Ascending aorta (tissue), 2 donors: ENCODE results near the gene AGO4. TPM values are rescaled to one million over a fixed set of nuclear protein-coding genes. Genes with fewer than 3 reads are reported as not detected.
A peak's percentile ranks its signal among the peaks of the same experiment; 100 is the strongest.

Experiments
- DNase-seq, 2 donors: peaks; one replicate each; pipeline ENCODE4 v3.0.0-alpha.2; 2019; ENCODE audit warnings: low spot score in 2 of 2
- H3K27ac ChIP-seq, 2 donors: fragments of 200-600 bp; sonication (generic); one replicate each; pipeline ENCODE4 v1.5.1; 2016 to 2017; ENCODE audit warnings: mild to moderate bottlenecking in 1 of 2
- H3K27me3 ChIP-seq: fragments of 200-600 bp; sonication (generic); one replicate; pipeline ENCODE4 v1.5.1; 2017
- H3K36me3 ChIP-seq, 2 donors: fragments of 200-600 bp; sonication (generic); one replicate each; pipeline ENCODE4 v1.5.1; 2016
- H3K4me1 ChIP-seq, 2 donors: fragments of 200-600 bp; sonication (generic); one replicate each; pipeline ENCODE4 v1.5.1; 2016 to 2017; ENCODE audit warnings: mild to moderate bottlenecking in 1 of 2
- H3K4me3 ChIP-seq, 2 donors: fragments of 200-600 bp; sonication (generic); one replicate each; pipeline ENCODE4 v1.5.1; 2016 to 2017; ENCODE audit warnings: mild to moderate bottlenecking in 1 of 2
- H3K9me3 ChIP-seq, 2 donors: fragments of 200-600 bp; sonication (generic); one replicate each; pipeline ENCODE4 v1.5.1; 2016
- CTCF ChIP-seq, 3 experiments: fragments of 200-600 bp in 2 of 3; fragments of 450-650 bp in 1 of 3; sonication (generic) in 2 of 3; IDR thresholded peaks; one replicate each; pipeline ENCODE4 v1.5.1; 2016 to 2019; ENCODE audit warnings: antibody characterized with exemption in 3 of 3, mild to moderate bottlenecking in 1 of 3, moderate library complexity in 1 of 3
- intact Hi-C: fragments of 100-400 bp; cut with DNase I; formaldehyde crosslinking; loops from one replicate; pipeline ENCODE4 v1.15.1; 2023
- total RNA-seq: library from RNA; depleted of rRNA; stranded (reverse); fragments of >200 nt; gene quantifications from one replicate; pipeline ENCODE4 v1.1.0, GENCODE V29; 2016

Gene AGO4
- total RNA-seq, 1 donor from 2014 or later, result 40.4 TPM

- Histone ChIP-seq H3K4me3 (no peak overlapping the region), H3K27ac (no peak overlapping the region), H3K4me1 (peaks cover 0 to 20% of the 10 kb centered on the region in 2 donors), H3K27me3 (no peaks in the 10 kb centered on the region), H3K9me3 (no peaks in the 10 kb centered on the region), H3K36me3 (no peaks in the 10 kb centered on the region)
- DNase-seq, result no peak
- intact Hi-C loops, result loop anchor here (2.0 kb wide), 1 partner anchor 73 kb away; the partner anchor contains the start of gene AGO4
- no peak for TF ChIP-seq CTCF (IDR thresholded peaks at IDR 0.05)
Measured at GRCh38 chr1:35881850-35882273, 74.0 kb downstream of the AGO4 start.

- H3K36me3 ChIP-seq, result no peaks in the 10 kb centered on the region
- H3K4me3 ChIP-seq, result peak overlapping the region; percentile 81 to 90
- intact Hi-C loops, result loop anchor here (2.0 kb wide), 1 partner anchor 74 kb away; the partner anchor contains the start of gene AGO4
Measured at GRCh38 chr1:35882586-35882944, 74.7 kb downstream of the AGO4 start.

GRCh38 chr1:35882945-35883634, 75.3 kb downstream of the AGO4 start, which contains the start of gene AGO1:
Gene AGO1, plus strand, starts transcription at chr1:35883209. Its CDS starts 213 bp downstream, at chr1:35883422.
- Histone ChIP-seq H3K27ac (peak within 1 kb of the TSS; percentile 79 to 83), H3K27me3 (no peaks in the 10 kb centered on the region), H3K9me3 (no peaks in the 10 kb centered on the region), H3K4me1 (peaks cover 0 to 20% of the 10 kb centered on the region in 2 donors), H3K36me3 (peaks cover 0 to 4% of the 10 kb centered on the region in 2 donors), H3K4me3 (peak within 1 kb of the TSS; percentile 81 to 90)
- intact Hi-C loops, result loop anchor here (1.0 to 2.0 kb wide), 2 partner anchors 48 to 74 kb away; partner anchors contain the start of genes AGO3 and AGO4
- peak; percentile 77 to 96 for DNase-seq
- peak; percentile 96 for TF ChIP-seq CTCF (IDR thresholded peaks at IDR 0.05)

More at GRCh38 chr1:35882586-35882944, 74.7 kb downstream of the AGO4 start:
- Histone ChIP-seq H3K9me3 (no peaks in the 10 kb centered on the region), H3K27ac (peak overlapping the region; percentile 18 to 83), H3K4me1 (peaks cover 0 to 20% of the 10 kb centered on the region in 2 donors), H3K27me3 (no peaks in the 10 kb centered on the region)
- DNase-seq, result no peak
- no peak for TF ChIP-seq CTCF (IDR thresholded peaks at IDR 0.05)

GRCh38 chr1:35883635-35884101, 75.9 kb downstream of the AGO4 start:
- intact Hi-C loops, result loop anchor here (1.0 to 2.0 kb wide), 2 partner anchors 48 to 75 kb away; partner anchors contain the start of genes AGO3 and AGO4
- Histone ChIP-seq H3K27me3 (no peaks in the 10 kb centered on the region), H3K27ac (peak overlapping the region; percentile 79 to 83), H3K4me3 (peak overlapping the region; percentile 81 to 90), H3K4me1 (peaks cover 0 to 20% of the 10 kb centered on the region in 2 donors), H3K9me3 (no peaks in the 10 kb centered on the region), H3K36me3 (peaks cover 0 to 10% of the 10 kb centered on the region in 2 donors)
- DNase-seq, result peak in 1 of 2 donors; percentile 75
- TF ChIP-seq CTCF (IDR thresholded peaks at IDR 0.05), result no peak

GRCh38 chr1:35884934-35885333, 77.1 kb downstream of the AGO4 start:
- DNase-seq, result no peak
- Histone ChIP-seq H3K4me3 (no peak overlapping the region), H3K9me3 (no peaks in the 10 kb centered on the region), H3K4me1 (peaks cover 0 to 20% of the 10 kb centered on the region in 2 donors), H3K27me3 (no peaks in the 10 kb centered on the region), H3K27ac (peak overlapping the region in 1 of 2 donors; percentile 83), H3K36me3 (peaks cover 4 to 19% of the 10 kb centered on the region in 2 donors)
- intact Hi-C loops, result no loop called here
- TF ChIP-seq CTCF (IDR thresholded peaks at IDR 0.05), result no peak
